NT2/D1 (cell line): Measurements from ENCODE around the gene ANAPC16.

Experiments used
- SUZ12 ChIP-seq: IDR thresholded peaks from 2 replicates; pipeline ENCODE4 v1.6.1; 2011; ENCODE audit not compliant: insufficient read length, insufficient read depth; ENCODE audit errors: extremely low read depth
- YY1 ChIP-seq: IDR thresholded peaks from 2 replicates; pipeline ENCODE4 v1.6.1; 2011; ENCODE audit not compliant: insufficient read length, insufficient read depth

DNA sequence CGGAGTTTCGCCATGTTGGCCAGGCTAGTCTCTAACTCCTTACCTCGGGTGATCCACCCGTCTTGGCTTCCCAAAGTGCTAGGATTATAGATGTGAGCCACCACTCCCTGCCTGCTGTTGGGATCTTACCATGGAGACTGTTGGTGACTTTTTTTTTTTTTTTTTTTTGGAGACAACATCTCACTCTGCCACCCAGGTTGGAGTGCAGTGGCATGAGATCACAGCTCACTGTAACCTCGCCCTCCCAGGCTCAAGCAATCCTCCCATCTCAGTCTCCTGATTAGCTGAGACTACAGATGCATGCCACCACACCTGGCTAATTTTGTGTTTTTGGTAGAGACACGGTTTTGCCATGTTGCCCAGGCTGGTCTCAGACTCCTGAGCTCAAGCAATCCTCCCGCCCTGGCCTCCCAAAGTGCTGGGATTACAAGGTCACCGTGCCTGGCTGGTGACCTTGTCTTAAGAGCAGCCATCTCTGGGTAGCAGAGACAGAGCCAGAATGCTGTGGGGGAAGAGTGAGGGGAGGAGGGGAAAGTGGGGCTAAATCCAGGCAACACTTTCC is 26.0 kb downstream of the ANAPC16 start:
- TF ChIP-seq SUZ12, result no peak
- no peak for TF ChIP-seq YY1
